ENCODE measurements around the gene REPIN1.

REPIN1 gene

DNA sequence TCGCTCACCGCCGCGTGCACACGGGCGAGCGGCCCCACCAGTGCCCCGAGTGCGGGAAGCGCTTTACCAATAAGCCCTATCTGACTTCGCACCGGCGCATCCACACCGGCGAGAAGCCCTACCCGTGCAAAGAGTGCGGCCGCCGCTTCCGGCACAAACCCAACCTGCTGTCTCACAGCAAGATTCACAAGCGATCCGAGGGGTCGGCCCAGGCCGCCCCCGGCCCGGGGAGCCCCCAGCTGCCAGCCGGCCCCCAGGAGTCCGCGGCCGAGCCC lies 3.3 kb downstream of the REPIN1 start:
- TF ChIP-seq, protein P1, sequence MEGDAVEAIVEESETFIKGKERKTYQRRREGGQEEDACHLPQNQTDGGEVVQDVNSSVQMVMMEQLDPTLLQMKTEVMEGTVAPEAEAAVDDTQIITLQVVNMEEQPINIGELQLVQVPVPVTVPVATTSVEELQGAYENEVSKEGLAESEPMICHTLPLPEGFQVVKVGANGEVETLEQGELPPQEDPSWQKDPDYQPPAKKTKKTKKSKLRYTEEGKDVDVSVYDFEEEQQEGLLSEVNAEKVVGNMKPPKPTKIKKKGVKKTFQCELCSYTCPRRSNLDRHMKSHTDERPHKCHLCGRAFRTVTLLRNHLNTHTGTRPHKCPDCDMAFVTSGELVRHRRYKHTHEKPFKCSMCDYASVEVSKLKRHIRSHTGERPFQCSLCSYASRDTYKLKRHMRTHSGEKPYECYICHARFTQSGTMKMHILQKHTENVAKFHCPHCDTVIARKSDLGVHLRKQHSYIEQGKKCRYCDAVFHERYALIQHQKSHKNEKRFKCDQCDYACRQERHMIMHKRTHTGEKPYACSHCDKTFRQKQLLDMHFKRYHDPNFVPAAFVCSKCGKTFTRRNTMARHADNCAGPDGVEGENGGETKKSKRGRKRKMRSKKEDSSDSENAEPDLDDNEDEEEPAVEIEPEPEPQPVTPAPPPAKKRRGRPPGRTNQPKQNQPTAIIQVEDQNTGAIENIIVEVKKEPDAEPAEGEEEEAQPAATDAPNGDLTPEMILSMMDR (conservative IDR thresholded peaks at IDR 0.05; ENCODE audit: low read length) = no peak
- DNase-seq (ENCODE audit: low read depth) = no peak
- H3K4me3 ChIP-seq (ENCODE audit: low read length) = no peak overlapping the region

DNA sequence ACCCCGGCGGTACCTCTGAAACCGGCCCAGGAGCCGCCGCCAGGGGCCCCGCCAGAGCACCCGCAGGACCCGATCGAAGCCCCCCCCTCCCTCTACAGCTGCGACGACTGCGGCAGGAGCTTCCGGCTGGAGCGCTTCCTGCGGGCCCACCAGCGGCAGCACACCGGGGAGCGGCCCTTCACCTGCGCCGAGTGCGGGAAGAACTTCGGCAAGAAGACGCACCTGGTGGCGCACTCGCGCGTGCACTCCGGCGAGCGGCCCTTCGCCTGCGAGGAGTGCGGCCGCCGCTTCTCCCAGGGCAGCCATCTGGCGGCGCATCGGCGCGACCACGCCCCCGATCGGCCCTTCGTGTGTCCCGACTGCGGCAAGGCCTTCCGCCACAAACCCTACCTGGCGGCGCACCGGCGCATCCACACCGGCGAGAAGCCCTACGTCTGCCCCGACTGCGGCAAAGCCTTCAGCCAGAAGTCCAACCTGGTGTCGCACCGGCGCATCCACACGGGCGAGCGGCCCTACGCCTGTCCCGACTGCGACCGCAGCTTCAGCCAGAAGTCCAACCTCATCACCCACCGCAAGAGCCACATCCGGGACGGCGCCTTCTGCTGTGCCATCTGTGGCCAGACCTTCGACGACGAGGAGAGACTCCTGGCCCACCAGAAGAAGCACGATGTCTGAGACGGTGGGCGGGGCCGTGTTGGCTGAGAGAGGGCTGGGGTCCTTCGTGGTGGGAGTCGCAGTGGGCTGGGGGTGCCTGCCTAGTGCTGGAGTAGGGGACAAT lies 3.8 kb downstream of the REPIN1 start:
- no peak for DNase-seq (ENCODE audit: low read depth)
- H3K4me3 ChIP-seq (ENCODE audit: low read length) = no peak overlapping the region
- TF ChIP-seq, protein P1 (conservative IDR thresholded peaks at IDR 0.05; ENCODE audit: low read length) = no peak

DNA sequence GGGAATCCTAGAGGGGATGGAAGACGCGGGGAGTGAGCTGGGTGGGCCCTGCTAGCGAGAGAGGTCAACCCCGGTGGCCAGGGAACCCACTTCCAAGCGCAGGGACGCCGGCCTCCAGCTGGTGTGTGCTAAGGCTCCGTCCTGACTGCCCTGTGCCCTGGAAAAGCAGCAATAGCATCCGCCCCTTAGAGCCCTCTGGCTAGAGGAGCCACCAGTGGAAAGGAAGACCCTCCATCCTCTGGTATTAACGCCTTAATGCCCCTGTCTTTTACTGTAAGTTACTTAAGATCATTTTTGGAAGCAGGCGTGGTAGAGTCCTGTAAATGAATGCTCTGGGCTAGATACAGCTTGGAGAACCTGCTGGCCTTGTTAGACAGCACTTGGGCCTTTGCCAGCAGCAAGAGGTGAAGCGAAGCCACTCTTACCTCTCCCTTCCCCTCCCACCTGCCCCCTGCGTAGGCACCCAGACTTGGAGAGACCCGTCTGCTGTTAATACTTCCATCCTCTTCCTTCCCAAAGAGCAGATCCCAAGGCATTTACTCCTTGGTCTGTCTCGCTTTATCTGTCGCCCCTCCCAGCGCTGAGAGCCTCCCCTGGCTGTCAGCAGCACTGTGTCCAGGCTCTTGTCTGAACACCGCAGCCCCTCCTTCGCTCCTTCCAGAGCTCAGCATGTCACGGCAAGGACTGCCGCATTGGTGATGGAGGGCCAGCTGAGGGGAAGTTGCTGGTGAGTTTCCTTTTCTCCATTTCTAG lies 4.6 kb downstream of the REPIN1 start:
- DNase-seq (ENCODE audit: low read depth) = no peak
- H3K4me3 ChIP-seq (ENCODE audit: low read length) = no peak overlapping the region
- TF ChIP-seq, protein P1 (conservative IDR thresholded peaks at IDR 0.05; ENCODE audit: low read length) = no peak

DNA sequence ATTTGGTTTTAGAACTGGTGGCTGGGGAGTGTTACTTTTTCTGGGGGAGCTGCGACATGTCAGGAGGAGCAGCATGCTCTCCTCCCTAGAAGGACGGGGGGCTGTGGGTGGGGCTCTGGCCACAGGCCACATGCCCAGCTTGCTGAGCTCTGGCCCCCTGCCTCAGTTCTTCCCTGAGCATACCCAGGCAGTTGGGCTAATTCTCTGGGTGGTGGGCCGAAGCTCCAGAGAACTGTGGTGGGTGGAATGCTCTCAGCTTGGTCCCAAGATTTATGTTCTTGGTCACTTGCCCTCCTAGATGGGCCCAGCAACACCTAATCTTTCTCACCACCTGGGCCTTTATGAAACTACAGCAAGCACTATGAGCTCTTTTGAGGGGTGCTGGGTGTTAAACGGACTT lies 5.4 kb downstream of the REPIN1 start:
- no peak overlapping the region for H3K4me3 ChIP-seq (ENCODE audit: low read length)
- no peak for DNase-seq (ENCODE audit: low read depth)
- TF ChIP-seq, protein P1 (conservative IDR thresholded peaks at IDR 0.05; ENCODE audit: low read length) = no peak

DNA sequence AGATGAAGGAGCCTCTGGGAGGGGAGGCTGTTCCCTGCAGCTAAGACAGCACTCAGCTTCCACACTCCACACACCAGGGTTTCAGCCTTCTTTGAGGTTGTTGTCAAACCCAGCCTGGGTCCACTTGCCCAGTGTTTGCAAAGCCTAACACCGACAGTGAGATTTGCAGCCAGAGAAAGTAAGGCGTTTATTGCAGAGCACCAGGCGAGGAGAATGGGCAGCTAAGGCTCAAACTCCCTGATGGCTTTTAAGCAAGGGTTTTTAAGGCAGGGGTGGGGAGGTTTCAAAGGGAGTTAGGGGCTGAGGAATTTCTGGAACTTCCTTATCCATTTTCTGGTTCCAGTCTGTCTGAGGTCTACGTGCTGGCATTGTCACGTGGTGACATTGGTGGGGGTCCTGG lies 5.8 kb downstream of the REPIN1 start:
- TF ChIP-seq, protein P1 (conservative IDR thresholded peaks at IDR 0.05; ENCODE audit: low read length) = no peak
- no peak for DNase-seq (ENCODE audit: low read depth)
- H3K4me3 ChIP-seq (ENCODE audit: low read length) = no peak overlapping the region

DNA sequence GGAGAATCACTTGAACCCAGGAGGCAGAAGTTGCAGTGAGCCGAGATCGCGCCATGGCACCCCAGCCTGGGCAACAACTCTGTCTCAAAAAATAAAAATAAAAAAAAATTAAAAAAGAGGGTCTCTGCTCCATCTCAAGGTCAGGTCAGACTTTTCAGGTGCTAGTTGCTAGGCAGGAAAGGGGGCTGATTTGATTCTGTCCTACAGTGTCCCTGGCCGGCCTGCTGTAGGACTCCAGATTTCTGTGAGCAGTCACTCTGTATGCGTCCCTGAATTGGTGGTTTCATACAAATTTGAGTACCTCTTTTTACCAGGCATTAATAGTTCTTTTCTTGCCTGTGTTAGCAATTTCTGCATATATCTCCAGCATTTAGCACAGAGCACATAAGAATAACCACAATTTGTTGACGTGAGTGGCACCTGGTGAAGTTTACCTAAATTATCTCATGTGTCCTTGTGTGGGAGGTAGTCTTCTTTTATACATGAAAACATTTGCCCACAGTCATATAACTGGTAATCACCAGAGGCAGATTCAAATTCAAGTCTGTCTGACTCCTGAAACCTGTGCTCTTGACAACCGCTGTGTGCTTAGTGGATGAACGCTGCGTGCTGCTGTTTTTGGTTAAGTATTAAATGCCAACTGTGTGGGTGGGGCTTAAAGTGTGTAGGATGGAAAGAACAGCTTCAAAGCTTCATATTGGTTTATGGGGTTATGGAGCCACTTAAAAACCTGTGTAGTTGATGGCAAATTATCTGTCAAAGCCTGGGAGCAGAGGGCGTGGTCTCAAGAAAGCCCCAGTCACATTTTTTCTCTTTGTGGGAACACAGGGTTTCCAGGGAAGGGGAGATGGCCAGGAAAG lies 7.3 kb downstream of the REPIN1 start:
- no peak overlapping the region for H3K4me3 ChIP-seq (ENCODE audit: low read length)
- DNase-seq (ENCODE audit: low read depth) = no peak
- TF ChIP-seq, protein P1 (conservative IDR thresholded peaks at IDR 0.05; ENCODE audit: low read length) = no peak

All from AG10803 (cell line).